GM19240 (cell line): ENCODE data around the gene ACYP2.

ENCODE experiments used
- DNase-seq: peaks from one replicate; pipeline ENCODE4 v3.0.0; 2011; ENCODE audit warnings: low spot score; ENCODE audit not compliant: insufficient read length

The ACYP2 gene

DNA sequence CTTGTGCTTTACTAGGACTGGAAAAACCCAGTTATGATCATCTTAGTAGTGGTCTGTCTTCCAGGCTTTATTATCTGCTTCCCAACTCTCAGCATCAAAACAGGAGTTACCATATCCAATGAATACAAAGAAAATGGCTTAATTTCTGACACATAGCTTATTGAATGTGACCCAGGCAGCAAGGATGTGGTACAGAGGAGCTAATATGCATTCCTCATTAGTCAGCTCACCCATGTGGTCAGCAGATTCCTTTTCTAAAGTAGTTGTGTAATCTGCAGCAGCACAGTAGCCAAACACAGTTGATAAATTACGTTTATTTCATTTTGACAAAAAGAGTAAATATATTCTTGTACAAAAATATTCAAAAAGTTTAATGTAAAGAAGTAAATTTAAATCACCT is 97.0 kb downstream of the ACYP2 start:
- no peak for DNase-seq

DNA sequence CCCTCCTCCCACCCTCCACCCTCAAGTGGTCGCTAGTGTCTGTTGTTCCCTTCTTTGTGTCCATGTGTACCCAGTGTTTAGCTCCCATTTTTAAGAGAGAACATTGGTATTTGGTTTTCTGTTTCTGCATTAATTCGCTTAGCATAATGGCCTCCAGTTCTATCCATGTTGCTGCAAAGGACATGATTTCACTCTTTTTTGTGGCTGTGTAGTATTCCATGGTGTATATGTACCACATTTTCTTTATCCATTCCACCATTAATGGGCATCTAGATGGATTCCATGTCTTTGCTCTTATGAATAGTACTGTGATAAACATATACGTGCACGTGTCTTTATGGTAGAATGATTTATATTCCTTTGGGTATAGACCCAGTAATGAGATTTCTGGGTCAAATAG is 97.7 kb downstream of the ACYP2 start:
- DNase-seq, result no peak

DNA sequence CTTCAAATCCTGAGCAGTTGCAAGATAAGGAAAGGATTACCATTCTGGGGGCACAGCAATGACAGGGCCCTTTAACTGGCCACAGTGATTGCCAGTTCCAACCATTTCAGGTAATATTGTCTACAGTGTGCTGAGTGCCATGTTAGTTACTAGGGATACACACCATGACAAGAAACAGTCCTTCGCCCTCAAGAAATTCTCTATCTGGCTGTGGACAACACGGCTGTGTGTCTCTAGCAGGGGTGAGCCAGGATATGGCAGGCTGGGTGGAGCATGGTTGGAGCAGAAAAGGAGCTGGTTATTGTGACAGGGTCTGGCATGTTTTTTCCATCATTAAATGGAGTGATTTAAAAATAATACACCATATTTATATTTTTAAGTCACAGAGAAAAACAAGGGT is 109.6 kb downstream of the ACYP2 start:
- DNase-seq, result no peak

DNA sequence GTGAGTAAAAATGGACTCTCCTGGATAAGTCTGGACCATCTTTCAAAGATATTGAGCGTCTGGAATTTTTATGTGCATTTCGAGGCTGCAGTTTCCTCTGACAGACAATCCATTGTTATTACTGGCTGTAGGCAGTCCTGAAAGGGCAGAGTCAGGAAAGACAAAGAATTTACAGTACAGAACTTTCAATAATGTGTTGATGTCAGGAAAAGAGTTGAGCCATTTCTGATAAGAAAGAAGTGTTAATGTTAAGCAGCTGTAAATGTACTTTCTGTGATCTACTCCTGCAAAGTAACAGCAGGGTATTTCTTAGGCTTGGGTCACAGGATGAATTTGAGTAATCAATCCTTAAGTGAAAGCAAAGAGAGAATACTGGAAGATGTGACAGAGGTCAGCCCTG is 110.8 kb downstream of the ACYP2 start:
- no peak for DNase-seq

DNA sequence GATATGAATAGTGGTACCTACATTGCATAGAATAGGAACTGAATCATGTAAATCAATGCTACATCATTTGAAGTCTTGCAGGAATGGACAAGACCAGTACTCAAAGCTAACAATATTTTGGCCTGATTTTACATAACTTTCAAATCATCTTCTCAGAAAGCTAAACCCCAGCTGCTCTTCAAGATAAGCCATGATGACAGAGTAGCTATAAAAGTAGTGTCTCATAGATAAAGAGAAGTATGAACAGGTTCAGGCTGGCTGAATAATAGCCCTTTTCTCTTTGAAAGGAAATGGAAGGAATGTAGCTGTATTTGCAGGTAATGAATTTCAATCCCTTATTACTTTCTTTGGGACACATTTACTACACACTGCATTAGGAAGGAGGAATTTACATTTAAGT is 112.4 kb downstream of the ACYP2 start:
- no peak for DNase-seq

- DNase-seq, result no peak
Measured at GRCh38 chr2:54228945-54229344, 113.5 kb downstream of the ACYP2 start.

- no peak for DNase-seq
Measured at GRCh38 chr2:54233832-54234649, 118.6 kb downstream of the ACYP2 start.

GRCh38 chr2:54237428-54237827 is 122.0 kb downstream of the ACYP2 start:
- no peak for DNase-seq

- no peak for DNase-seq
Measured at GRCh38 chr2:54239427-54239826, 124.0 kb downstream of the ACYP2 start.

GRCh38 chr2:54240515-54241469 is 125.4 kb downstream of the ACYP2 start:
- no peak for DNase-seq

DNA sequence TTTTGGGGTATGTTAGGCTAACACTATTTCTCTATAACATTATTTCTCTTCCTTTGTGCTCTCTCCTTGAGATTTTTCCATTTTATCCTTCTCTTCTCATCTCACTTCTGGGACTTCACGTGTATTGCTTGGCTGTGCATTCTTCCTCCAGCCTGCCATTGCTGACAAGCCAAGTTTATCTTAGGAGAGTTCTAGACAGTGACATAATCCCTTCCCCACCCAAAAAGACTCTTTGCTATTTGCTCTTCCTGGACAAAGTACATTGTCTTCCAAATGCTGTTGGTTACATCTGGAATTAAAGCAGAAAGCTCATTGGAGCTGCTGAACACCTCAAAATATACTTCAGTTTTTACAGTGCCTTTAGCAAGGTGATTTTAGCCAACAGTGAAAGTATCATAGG is 131.7 kb downstream of the ACYP2 start:
- DNase-seq, result no peak

DNA sequence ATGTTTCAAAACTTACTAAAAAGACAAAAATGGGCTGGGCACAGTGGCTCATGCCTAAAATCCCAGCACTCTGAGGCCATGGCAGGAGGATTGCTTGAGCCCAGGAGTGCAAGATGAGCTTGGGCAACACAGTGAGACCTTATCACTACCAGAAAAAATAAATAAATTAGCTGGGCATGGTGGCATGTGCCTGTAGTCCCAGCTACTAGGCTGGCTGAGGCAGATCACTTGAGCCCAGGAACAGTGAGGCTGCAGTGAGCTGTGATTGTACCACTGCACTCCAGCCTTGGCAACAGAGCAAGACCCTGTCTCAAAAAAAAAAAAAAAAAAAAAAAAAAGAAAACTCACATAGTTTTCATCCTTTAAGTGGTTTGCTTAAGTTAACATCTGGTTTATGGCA is 134.2 kb downstream of the ACYP2 start:
- no peak for DNase-seq

DNA sequence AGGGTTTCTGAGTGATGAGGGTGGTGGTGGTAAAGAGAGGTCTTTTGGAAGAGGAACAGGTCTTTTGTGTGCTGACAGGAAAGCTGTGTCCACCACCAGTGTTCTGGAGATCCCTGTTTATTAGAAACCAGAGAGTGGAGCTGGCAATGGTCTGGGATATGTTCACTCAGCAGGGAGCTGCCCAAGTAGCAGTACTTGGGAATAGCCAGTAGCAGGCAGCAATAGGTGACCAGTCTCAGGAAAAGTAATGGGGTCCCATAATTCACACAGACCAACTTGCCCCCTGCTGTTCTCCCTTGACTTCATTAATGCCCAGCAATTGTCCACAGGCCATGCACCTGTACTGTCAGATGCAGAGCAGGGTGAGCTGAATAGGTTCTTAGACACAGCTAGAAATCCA is 138.8 kb downstream of the ACYP2 start:
- no peak for DNase-seq

DNA sequence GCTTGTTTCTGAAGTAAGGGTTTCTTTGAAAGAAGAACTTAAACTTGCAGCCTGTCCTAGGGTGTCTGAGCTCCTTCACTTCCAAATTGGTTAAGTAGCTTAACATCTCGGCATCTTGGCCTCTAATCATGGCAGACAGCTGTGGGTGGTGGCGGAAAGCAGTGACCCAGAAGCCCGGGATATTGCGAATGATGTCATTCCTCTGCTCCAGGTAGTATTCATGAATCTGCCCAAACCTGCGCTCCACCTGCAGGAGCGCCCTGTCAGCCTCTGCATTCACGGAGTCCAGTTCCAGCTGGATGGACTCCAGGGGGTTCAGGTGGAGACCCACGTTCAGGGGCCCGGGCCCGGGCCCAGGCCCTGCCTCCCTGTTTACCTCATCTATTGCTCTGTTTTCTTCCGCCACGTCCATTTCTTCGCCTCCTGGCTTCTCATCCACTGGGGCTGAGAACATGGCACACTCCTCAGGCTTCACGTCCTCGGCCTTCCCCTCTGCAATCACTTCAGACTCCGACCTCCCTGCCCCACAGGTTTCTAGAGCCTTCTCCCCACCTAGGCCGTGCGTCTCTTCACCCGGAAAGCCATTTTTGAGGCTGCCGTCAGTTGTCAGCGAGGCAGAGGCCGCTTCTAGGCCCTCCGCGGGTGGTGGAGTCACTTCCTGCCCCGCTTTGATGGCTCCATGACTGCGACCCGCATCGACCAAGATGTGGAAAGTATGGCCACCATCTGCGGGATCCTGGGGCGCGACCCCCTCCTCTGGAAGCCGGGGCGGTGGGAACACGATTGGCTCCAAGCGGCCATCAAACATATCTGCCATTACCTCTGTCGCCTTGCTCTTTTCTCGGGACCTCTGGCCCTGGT is 140.0 kb downstream of the ACYP2 start:
- no peak for DNase-seq

DNA sequence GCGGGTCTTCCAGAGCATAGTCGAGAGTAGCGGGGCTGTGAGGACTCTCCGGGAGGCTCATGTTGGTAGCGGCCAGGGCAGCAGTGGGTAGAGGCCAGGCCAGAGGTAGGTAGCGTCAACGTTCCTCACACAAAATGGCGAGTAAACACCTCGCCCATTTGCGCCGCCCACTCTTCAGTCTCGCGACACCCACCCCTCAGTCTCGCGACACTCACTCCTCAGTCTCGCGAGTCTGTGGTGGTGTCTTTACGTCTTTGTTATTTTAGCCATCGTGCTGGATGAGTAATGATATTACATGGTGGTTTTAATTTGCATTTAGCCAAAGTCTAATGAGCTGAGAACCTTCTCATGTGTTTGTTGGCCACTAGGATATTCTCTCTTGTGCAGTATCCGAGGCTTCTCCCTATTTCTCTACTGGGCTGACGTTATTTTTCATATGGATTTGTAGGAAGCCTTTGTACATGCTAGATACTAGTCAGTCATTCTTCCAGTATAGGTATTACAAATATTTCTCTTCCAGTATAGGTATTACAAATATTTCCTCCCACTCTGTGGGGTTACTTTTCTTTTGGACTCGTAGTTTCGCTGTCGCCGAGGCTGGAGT is 140.8 kb downstream of the ACYP2 start, which contains the start of gene TSPYL6:
Gene TSPYL6 (minus strand): TSS at position 139 of the 604 bp plus-strand sequence. CDS start 78 bp downstream, at position 61.
- no peak for DNase-seq

DNA sequence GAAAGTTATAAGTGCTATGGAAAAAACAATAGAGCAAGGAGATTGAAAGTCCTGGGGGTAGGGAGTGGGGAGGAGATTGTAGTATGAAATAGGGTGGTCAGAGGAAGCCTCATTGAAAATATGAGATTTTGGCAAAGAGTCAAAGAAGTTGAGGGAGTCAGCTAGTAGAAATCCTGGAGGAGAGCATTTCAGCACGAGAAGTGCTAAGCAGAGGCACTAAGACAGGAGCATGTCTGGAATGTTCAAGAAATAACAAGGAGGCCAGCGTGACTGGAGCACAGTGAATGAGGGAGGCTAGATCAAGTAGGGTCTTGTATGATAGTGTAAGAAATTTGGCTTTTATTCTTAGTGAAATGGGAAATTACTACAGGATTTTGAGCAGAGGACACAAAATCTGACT is 142.8 kb downstream of the ACYP2 start:
- no peak for DNase-seq

DNA sequence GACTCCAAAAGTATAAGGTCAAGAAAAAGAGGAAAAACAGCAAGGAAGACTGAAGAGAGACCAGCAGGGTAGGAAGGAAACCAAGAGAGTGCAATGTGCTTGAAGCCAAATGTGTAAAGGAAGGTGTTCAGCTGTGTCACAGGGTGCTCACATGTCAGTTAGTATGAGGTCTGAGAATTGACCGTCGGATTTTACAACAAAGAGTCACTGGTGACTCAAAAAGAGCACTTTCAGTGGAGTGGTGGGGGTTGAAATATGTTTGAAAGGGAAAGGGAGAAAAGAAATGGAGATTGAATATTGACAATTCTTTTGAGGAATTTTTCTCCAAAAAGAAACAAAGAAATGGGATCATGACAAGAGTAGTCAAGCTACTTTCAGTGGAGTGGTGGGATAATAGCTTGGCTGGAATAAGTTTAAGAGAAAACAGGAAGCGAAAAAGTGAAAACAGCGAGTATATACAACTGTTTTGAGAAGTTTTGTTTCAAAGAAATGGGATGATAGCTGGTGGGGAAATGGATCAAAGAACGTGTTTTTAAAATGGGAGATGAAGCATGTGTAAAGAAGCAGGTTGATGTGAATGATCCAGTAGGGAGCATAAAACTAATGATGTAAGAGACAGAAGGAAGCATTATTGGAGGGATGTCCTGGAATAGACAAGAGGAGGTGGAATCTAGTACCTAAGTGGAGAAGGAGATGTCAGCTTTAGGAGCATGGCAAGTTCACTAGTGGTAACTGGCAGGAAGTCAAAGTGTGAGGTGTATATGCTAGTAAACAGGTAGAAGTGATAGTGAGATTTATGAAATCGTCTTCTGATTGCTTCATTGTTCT is 144.2 kb downstream of the ACYP2 start:
- DNase-seq, result peak; percentile 19

DNA sequence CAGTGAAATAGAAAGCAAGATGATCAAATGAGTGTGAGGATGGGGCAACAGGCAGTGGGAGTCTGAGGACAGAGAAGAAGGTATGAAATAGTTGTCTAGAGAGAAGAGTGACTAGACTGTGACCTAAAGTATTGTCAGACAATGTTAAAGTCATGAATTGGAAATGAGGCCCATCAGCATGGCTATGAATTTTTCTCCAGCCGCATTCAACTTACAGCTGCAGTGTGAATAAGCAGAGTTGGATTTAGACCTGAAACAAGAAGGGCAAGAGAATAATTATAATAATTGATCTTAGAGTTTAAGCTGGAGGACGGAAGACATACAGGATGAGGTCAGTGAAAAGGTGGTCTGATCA is 144.8 kb downstream of the ACYP2 start:
- no peak for DNase-seq

- no peak for DNase-seq
Measured at GRCh38 chr2:54261537-54261936, 146.1 kb downstream of the ACYP2 start.
